ENCODE data around the gene CYTH3.
"Not testable (repeated sequence)": the region's sequence is repeated elsewhere in the genome, so short reads cannot be mapped to it uniquely, and the experiment has no call there.

CYTH3 gene

DNA sequence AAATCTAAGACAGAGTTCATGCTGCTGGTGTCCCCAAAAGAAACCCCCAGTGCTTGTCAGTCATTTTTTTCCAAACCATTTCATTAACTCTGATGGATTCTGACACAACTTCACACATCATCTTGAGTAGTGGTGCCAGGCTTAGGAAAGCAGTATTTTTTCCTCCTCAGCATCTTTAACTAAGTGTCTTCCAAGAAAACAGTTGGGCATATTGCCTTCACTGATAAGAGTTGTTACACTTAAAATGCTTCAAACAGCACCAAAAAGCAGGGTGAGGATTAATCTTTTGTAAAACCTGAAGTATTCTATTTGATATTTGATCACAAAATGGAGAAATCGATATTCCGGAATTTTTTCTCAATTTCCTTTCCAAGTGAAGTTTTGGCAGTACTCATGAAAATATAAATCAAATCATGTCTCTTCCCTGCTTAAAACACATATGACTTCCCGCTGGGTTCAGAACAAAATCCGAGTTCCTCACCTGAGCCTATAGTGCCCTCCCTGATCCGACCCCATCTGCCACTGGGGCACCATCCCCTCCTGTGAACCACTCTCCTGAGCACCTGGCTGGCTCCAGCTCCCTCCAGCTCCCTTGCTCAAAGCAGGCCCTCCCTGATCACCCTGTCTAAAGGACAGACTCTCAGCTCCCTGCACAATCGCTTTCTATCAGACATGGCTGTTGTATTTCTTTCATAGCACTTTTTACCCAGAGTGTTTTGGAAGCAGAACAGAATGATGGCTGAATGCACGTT, 61.6 kb downstream of the CYTH3 start:
- Mint-ChIP-seq H3K4me3 (no peak overlapping the region), H3K9me3 (no peaks in the 10 kb centered on the region), H3K4me1 (ENCODE audit: low read depth) (no peaks in the 10 kb centered on the region), H3K27ac (no peak overlapping the region), H3K27me3 (ENCODE audit: low read depth) (peaks cover 20% of the 10 kb centered on the region), H3K36me3 (ENCODE audit: low read depth) (no peaks in the 10 kb centered on the region)

DNA sequence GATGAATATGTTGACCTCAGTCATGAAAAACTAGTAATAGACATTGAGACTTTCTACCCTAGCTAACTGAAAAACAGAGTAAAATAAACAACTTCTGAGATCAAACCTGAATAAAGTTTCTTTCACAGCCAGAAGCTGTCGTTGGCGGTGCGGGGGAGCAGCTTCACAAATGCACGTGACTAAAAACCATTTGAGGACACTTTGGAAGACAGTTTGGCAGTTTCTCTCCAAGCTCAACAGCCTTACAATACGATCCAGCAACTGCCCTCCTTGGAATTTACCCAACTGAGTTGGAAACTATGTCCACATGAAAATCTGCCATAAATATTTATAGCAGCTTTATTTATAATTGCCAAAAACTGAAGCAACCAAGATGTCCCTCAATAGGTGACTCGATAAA, 63.1 kb downstream of the CYTH3 start:
- Mint-ChIP-seq H3K4me1 (ENCODE audit: low read depth) (no peaks in the 10 kb centered on the region), H3K9me3 (no peaks in the 10 kb centered on the region), H3K27ac (no peak overlapping the region), H3K36me3 (ENCODE audit: low read depth) (no peaks in the 10 kb centered on the region), H3K4me3 (no peak overlapping the region), H3K27me3 (ENCODE audit: low read depth) (peaks cover 20% of the 10 kb centered on the region)

DNA sequence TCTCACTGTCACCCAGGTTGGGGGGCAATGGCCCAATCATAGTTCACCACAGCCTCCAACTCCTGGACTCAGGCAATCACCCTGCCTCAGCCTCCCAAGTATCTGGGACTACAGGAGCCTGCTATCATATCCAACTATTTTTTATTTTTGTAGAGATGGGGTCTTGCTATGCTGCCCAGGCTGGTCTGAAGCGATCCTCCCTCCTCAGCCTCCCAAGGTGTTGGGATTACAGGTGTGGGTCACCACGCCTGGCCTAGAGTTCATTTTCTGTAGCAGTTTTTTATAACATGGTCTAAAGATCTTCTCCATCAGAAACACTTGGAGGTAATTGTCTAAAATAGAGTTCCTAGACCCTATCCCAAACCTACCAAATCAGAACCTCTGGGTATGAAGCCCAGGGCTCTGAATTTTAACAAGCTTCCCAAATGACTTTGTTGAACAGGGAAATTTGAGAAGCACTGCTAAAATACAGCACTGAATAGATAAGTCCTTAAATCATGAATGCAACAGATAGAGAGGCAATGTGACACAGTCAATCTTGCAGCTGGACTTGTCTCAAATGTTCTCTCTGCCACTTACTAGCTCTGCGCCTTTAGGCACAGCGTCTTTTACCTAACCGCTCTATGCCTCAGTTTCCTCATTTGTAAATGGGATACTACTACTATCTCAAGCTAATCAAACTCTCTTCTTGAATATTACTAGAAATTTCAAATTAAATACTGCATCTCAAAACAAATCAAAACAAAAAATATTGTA, 63.7 kb downstream of the CYTH3 start:
- Mint-ChIP-seq H3K9me3 (no peaks in the 10 kb centered on the region), H3K27ac (no peak overlapping the region), H3K4me1 (ENCODE audit: low read depth) (no peaks in the 10 kb centered on the region), H3K27me3 (ENCODE audit: low read depth) (peaks cover 20% of the 10 kb centered on the region), H3K36me3 (ENCODE audit: low read depth) (no peaks in the 10 kb centered on the region), H3K4me3 (no peak overlapping the region)

DNA sequence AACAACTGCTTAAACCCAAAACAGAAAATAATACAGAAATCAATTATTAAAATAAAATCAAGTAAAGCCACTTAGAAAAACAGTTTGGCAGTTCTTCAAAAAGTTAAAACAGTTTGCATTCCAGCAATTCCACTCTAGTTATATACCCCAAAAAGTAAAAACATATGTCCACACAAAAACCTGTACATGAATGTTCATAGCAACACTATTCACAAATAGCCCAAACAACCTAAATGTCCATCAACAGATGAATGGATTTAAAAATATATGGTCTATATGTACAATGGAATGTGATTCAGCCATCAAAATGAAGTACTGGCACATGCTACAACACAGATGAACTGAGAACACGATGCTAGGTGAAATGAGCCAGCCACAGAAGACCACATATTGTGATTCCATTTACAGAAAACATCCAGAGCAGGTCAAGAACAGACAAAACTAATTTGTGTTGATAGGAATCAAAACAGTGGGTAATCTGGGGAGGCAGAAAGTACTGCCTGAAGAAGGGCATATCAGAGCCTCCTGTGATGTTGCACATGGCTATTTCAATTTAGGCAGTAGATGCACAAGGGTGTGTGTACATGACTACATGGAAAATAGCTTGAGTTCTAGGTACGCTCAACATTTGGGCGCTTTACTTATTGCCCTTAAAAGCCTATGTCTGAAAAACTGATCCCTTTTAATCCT, 66.3 kb downstream of the CYTH3 start:
- Mint-ChIP-seq H3K4me1 (ENCODE audit: low read depth) (no peaks in the 10 kb centered on the region), H3K27me3 (ENCODE audit: low read depth) (peaks cover 10% of the 10 kb centered on the region), H3K9me3 (no peaks in the 10 kb centered on the region), H3K36me3 (ENCODE audit: low read depth) (no peaks in the 10 kb centered on the region), H3K27ac (no peak overlapping the region), H3K4me3 (no peak overlapping the region)

DNA sequence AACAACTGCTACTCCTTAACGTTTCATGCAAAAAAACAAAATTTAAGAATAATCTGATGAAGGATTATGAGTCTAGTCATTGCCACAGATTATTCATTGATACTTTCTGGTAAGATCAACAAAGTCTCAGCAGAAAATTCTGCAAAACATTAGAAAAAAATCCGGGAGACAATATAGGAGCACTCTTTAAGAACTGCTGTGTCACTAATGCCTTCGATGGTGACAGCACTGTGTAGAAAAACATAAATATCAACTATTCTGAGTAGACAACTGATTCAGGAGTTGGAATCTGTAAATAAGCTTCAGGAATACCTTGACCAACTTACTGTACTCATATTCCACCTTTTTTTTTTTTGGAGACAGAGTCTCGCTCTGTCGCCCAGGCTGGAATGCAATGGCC, 69.0 kb downstream of the CYTH3 start:
- Mint-ChIP-seq H3K27me3 (ENCODE audit: low read depth) (peaks cover 18% of the 10 kb centered on the region), H3K9me3 (no peaks in the 10 kb centered on the region), H3K27ac (no peak overlapping the region), H3K36me3 (ENCODE audit: low read depth) (no peaks in the 10 kb centered on the region), H3K4me3 (no peak overlapping the region), H3K4me1 (ENCODE audit: low read depth) (no peaks in the 10 kb centered on the region)

DNA sequence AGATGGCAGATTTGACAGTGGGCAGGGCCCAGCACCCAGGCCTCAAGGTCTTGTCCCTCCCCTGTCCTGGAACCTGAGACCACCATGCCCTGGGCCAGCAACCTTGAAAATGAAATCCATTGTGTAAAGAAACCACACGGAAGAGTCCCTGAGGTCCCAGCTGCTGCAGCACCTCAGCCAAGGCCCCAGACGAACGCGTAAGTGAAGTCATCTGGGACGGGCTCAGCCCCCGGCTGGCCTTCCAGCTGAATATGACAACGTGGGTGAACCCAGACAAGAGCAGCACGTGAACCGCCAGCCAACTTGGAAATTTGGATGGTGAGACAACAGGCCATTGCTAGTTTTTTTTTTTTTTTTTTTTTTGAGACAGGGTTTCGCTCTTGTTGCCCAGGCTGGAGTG, 70.3 kb downstream of the CYTH3 start:
- Mint-ChIP-seq H3K27ac (no peak overlapping the region), H3K9me3 (no peaks in the 10 kb centered on the region), H3K4me3 (no peak overlapping the region), H3K27me3 (ENCODE audit: low read depth) (peaks cover 22% of the 10 kb centered on the region), H3K4me1 (ENCODE audit: low read depth) (no peaks in the 10 kb centered on the region), H3K36me3 (ENCODE audit: low read depth) (no peaks in the 10 kb centered on the region)

DNA sequence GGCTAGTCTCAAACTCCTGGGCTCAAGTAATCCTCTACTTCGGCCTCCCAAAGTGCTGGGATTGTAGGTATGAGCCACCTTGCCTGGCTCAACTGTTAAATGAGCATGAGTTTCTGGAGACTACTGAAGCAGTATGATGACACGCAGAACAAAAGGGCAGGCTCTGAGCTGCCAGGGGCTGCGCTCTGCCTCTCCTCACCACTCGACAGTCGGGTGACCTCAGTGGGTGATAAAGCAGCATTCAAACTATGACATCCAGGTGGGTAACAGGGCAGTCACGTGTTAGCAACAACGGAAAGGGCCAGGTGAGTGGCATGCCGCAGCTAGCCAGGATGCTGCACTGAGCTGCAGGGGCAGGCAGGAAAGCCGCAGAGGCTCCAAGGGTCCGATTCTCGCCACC, 71.5 kb downstream of the CYTH3 start:
- H3K27me3 Mint-ChIP-seq (ENCODE audit: low read depth): peaks cover 24% of the 10 kb centered on the region
- H3K9me3 Mint-ChIP-seq: no peaks in the 10 kb centered on the region
- H3K4me3 Mint-ChIP-seq: no peak overlapping the region
- H3K27ac Mint-ChIP-seq: no peak overlapping the region
- H3K36me3 Mint-ChIP-seq (ENCODE audit: low read depth): no peaks in the 10 kb centered on the region
- H3K4me1 Mint-ChIP-seq (ENCODE audit: low read depth): no peaks in the 10 kb centered on the region

DNA sequence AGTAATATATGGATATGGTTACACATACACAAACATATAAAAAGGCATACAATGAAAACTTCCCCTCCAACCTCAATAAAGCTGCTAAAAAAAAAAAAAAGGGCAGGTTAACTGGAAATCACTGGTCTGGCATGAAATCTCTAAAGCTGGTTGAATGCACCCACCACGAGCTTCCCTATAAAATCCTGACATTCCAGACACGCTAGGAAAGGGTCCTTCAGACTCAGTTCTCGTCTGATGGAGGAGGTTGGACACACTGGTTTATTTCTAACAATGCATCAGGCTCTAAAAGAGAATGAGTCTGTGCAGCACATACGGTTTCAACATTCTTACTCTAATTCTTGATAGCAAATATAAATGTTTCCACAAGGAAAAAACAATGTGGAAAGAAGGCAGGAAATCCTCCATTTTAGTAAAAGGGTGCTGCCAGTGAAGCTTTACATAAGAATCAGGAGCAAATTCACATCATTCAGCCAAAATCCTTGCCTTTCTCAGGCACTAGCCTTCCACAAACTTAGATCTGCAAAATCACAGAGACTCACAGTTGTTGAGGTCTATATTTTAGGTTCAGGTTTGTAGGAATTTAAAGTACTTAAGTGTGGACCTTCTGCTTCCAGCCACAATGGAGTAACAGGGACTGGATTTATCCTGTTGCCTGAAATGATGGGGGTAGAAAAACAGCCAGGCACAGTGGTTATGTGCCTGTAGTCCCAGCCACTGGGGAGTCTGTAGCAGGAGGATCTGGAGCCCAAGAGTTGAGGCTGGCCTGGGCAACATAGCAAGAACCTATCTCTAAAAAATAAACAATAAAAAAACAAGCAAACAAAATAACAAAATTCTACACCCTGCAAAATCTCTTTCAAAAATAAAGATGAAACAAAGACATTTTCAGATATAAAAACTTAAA, 73.5 kb downstream of the CYTH3 start:
- H3K4me3 Mint-ChIP-seq: no peak overlapping the region
- H3K27ac Mint-ChIP-seq: no peak overlapping the region
- no peaks in the 10 kb centered on the region for H3K36me3 Mint-ChIP-seq (ENCODE audit: low read depth)
- no peaks in the 10 kb centered on the region for H3K9me3 Mint-ChIP-seq
- H3K27me3 Mint-ChIP-seq (ENCODE audit: low read depth): peaks cover 25% of the 10 kb centered on the region
- H3K4me1 Mint-ChIP-seq (ENCODE audit: low read depth): no peaks in the 10 kb centered on the region

DNA sequence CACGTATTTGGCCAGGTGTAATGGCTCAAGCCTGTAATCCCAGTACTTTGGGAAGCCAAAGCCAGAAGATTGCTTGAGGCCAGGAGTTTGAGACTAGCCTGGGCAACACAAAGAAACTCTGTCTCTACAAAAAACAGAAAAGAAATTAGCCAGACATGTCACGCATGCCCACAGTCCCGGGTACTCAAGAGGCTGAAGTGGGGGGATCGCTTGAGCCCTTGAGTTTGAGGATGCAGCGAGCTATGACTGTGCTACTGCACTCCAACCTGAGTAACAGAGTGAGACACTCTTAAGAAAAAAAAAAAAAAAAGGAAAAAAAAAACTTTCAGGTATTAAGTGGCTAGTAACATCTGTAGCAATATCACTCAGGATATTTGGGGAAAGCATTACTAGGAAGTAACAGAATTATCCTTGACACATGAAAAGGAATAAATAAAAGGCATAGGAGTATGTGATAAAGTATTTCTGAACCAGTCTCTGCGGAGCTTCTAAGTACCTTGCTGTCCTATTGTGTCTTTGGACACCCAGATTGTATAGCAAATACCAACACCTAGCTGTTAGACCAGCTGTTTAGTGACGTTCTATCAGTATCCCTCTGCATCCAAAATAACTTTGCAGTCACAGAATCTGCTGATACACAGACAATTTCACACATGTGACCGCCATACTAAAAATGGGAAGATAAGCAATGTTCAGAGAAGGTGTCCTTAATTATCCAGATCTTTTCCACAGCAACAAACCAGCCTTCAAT, 74.4 kb downstream of the CYTH3 start:
- no peaks in the 10 kb centered on the region for H3K9me3 Mint-ChIP-seq
- no peaks in the 10 kb centered on the region for H3K36me3 Mint-ChIP-seq (ENCODE audit: low read depth)

DNA sequence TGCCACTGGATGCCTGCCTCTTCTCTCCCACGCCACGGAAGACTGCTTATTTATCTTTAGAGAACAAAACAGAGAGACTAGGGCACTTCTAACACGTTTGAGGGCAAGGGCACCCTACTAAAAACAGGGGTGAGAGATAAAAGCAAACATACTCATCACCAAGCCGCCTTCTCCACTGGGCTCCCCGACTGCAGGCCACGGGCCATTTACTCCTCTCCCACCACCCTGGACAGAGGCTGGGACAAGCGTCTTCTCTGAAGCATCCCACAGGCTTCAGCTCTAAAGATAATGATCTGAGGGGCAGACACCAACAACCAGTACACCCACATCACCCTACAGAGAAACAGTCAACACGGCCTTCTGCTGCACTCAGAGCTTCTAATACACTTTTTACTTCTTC, 78.7 kb downstream of the CYTH3 start:
- H3K4me3 Mint-ChIP-seq: no peak overlapping the region
- H3K27me3 Mint-ChIP-seq (ENCODE audit: low read depth): peaks cover 8% of the 10 kb centered on the region
- no peak overlapping the region for H3K27ac Mint-ChIP-seq
- H3K36me3 Mint-ChIP-seq (ENCODE audit: low read depth): no peaks in the 10 kb centered on the region
- no peaks in the 10 kb centered on the region for H3K4me1 Mint-ChIP-seq (ENCODE audit: low read depth)
- H3K9me3 Mint-ChIP-seq: no peaks in the 10 kb centered on the region

More for the DNA sequence above, 74.4 kb downstream of the CYTH3 start:
- Mint-ChIP-seq H3K4me3 (no peak overlapping the region), H3K27ac (no peak overlapping the region), H3K4me1 (ENCODE audit: low read depth) (no peaks in the 10 kb centered on the region), H3K27me3 (ENCODE audit: low read depth) (peaks cover 25% of the 10 kb centered on the region)

DNA sequence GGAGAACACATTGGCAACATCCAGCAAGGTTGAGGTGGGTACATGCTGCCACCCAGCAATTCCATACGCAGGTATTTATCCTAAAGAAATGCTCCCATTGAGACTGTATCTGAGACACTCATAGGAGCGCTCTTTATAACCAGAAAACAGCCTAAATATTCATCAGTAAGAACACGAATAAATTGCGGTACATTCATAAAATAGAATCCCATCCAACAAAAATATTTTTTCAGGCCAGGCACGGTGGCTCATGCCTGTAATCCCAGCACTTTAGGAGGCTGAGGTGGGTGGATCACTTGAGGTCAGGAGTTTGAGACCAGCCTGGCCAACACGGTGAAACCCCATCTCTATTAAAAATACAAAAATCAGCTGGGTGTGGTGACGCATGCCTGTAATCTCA, 81.9 kb downstream of the CYTH3 start:
- H3K36me3 Mint-ChIP-seq (ENCODE audit: low read depth); H3K4me1 Mint-ChIP-seq (ENCODE audit: low read depth); H3K27ac Mint-ChIP-seq; H3K9me3 Mint-ChIP-seq; H3K4me3 Mint-ChIP-seq; H3K27me3 Mint-ChIP-seq (ENCODE audit: low read depth): not testable (repeated sequence)

DNA sequence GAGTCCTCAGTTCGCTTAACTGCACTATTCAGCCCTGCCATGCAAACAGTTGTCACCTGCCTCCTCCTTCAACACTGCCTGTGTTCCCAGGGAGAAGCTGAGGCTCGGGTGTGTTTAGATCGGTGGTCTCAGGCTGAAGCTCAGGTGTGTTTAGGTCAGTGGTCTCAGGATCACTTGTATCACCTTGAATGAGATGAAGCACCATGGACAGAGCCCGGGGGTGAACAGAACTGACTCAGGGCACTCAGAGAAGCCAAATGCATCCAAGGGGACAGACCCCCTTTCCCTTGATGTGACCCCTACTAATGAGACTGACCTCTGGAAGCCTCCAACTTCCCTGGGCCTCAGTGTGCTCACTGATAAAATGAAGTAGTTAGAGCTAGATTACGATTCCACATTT, 84.0 kb downstream of the CYTH3 start:
- H3K9me3 Mint-ChIP-seq: no peaks in the 10 kb centered on the region
- no peaks in the 10 kb centered on the region for H3K4me1 Mint-ChIP-seq (ENCODE audit: low read depth)
- no peak overlapping the region for H3K4me3 Mint-ChIP-seq
- H3K27ac Mint-ChIP-seq: no peak overlapping the region
- no peaks in the 10 kb centered on the region for H3K27me3 Mint-ChIP-seq (ENCODE audit: low read depth)
- H3K36me3 Mint-ChIP-seq (ENCODE audit: low read depth): no peaks in the 10 kb centered on the region

DNA sequence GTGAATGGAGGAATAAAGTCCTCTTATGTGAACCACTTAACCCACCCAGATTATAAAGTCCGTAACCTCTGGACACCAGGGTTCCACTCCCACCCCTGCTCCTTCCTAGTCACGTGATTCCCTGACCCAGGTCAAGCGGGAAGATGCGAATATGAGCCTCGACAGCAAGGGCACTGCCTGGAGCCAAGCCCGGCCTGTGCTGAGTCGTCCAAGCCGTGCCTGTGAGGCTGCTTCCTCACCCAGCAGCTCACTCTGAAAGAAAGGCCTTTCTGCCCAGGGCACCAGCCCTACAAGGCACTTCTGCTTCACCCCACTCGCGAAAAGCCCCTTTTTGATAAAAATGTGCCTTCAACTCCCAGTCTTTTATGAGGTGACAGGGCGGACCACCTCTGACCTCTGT, 85.8 kb downstream of the CYTH3 start:
- H3K4me1 Mint-ChIP-seq (ENCODE audit: low read depth): no peaks in the 10 kb centered on the region
- H3K9me3 Mint-ChIP-seq: no peaks in the 10 kb centered on the region
- H3K27ac Mint-ChIP-seq: no peak overlapping the region
- H3K27me3 Mint-ChIP-seq (ENCODE audit: low read depth): no peaks in the 10 kb centered on the region
- H3K4me3 Mint-ChIP-seq: no peak overlapping the region
- no peaks in the 10 kb centered on the region for H3K36me3 Mint-ChIP-seq (ENCODE audit: low read depth)

DNA sequence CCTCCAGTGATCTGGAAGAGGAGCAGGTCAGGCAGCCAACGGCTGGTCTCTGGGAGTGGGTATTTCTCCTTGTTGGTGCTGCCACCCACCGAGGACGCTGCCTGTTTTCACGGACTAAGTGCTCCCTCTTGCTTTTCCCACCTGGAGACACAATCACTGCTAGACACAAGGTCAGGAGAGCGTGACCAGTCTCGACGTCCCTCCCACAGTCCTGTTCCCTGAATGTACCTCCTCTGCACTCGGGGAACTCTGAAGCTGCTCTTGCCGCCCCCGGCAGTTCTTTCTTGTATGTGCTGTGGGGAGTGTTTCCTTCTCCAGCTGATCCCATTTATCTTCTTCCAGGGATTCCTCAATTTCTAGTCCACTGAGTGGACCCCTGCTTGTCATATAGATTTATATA, 89.4 kb downstream of the CYTH3 start:
- H3K4me3 Mint-ChIP-seq: no peak overlapping the region
- H3K4me1 Mint-ChIP-seq (ENCODE audit: low read depth): no peaks in the 10 kb centered on the region
- H3K27ac Mint-ChIP-seq: no peak overlapping the region
- no peaks in the 10 kb centered on the region for H3K27me3 Mint-ChIP-seq (ENCODE audit: low read depth)
- H3K9me3 Mint-ChIP-seq: no peaks in the 10 kb centered on the region
- no peaks in the 10 kb centered on the region for H3K36me3 Mint-ChIP-seq (ENCODE audit: low read depth)

All from T-helper 1 cell treated with Interleukin-12 subunit alpha and Interleukin-12 subunit beta and Interleukin-4 antibody, amounts not matched to agents 30 μg/mL and 1 μg/mL, for 36 hours (primary cell).